GM18951 (cell line): ENCODE data around the gene SMAD5.

Experiments
- POLR2A ChIP-seq: IDR thresholded peaks from 4 replicates; pipeline ENCODE4 v1.6.1; 2011; ENCODE audit warnings: mild to moderate bottlenecking; ENCODE audit not compliant: insufficient read length, insufficient read depth; ENCODE audit errors: extremely low read depth
- in situ Hi-C: fragments of 300-500 bp; cut with MboI; formaldehyde crosslinking; loops from one replicate; pipeline ENCODE4 v1.12.0; 2022; ENCODE audit warnings: low sequenced_read_pairs, mixed read lengths, inconsistent platforms; ENCODE audit not compliant: unreplicated experiment

The SMAD5 gene

GRCh38 chr5:136215812-136216211, 83.2 kb downstream of the SMAD5 start:
- TF ChIP-seq POLR2A, result no peak
- in situ Hi-C loops, result no loop called here

GRCh38 chr5:136216230-136216629, 83.6 kb downstream of the SMAD5 start:
- no peak for TF ChIP-seq POLR2A
- in situ Hi-C loops, result no loop called here

- in situ Hi-C loops, result no loop called here
- no peak for TF ChIP-seq POLR2A
These were observed 88.7 kb downstream of the SMAD5 start for GRCh38 chr5:136221340-136221739.

GRCh38 chr5:136222580-136223235, 90.1 kb downstream of the SMAD5 start:
- in situ Hi-C loops, result no loop called here
- TF ChIP-seq POLR2A, result no peak

- in situ Hi-C loops, result loop anchor here (25.0 kb wide), 1 partner anchor 537 kb away; no protein-coding TSS in a partner anchor
- TF ChIP-seq POLR2A, result no peak
These were observed 93.2 kb downstream of the SMAD5 start for GRCh38 chr5:136225796-136226195.

- in situ Hi-C loops, result loop anchor here (25.0 kb wide), 1 partner anchor 536 kb away; no protein-coding TSS in a partner anchor
- no peak for TF ChIP-seq POLR2A
These were observed 93.8 kb downstream of the SMAD5 start for GRCh38 chr5:136226401-136226800.

GRCh38 chr5:136228136-136228757, 95.6 kb downstream of the SMAD5 start:
- no peak for TF ChIP-seq POLR2A
- in situ Hi-C loops, result loop anchor here (25.0 kb wide), 1 partner anchor 534 kb away; no protein-coding TSS in a partner anchor

GRCh38 chr5:136230176-136230575, 97.5 kb downstream of the SMAD5 start:
- no peak for TF ChIP-seq POLR2A
- in situ Hi-C loops, result loop anchor here (25.0 kb wide), 1 partner anchor 532 kb away; no protein-coding TSS in a partner anchor

- no peak for TF ChIP-seq POLR2A
- in situ Hi-C loops, result loop anchor here (25.0 kb wide), 1 partner anchor 530 kb away; no protein-coding TSS in a partner anchor
These were observed 99.7 kb downstream of the SMAD5 start for GRCh38 chr5:136232316-136232715.
